Hepatocyte (in vitro differentiated cells): ENCODE data around the gene PRRX1. TPM values are rescaled to one million over a fixed set of nuclear protein-coding genes. Genes with fewer than 3 reads are reported as not detected.

Experiments
- DNase-seq: peaks from one replicate; pipeline ENCODE4 v3.0.0-alpha.2; 2016; ENCODE audit warnings: low spot score
- H2AFZ ChIP-seq: fragments of 200-600 bp; sonication (generic); 2 replicates; pipeline ENCODE4 v1.6.0; 2016; ENCODE audit warnings: antibody characterized with exemption, mild to moderate bottlenecking
- H3K27ac ChIP-seq: fragments of 200-600 bp; sonication (generic); 2 replicates; pipeline ENCODE4 v1.5.1; 2016; ENCODE audit warnings: mild to moderate bottlenecking
- H3K27me3 ChIP-seq: fragments of 200-600 bp; sonication (generic); 2 replicates; pipeline ENCODE4 v1.6.1; 2016
- H3K36me3 ChIP-seq: fragments of 200-600 bp; sonication (generic); replicated peaks from 2 replicates; pipeline ENCODE4 v1.5.1; 2016; ENCODE audit warnings: low read depth; ENCODE audit not compliant: insufficient read depth
- H3K4me1 ChIP-seq: fragments of 200-600 bp; sonication (generic); 2 replicates; pipeline ENCODE4 v1.5.1; 2016; ENCODE audit warnings: mild to moderate bottlenecking, moderate library complexity; ENCODE audit not compliant: insufficient read depth
- H3K4me2 ChIP-seq: fragments of 200-600 bp; sonication (generic); 2 replicates; pipeline ENCODE4 v1.6.0; 2016
- H3K4me3 ChIP-seq: fragments of 200-600 bp; sonication (generic); 2 replicates; pipeline ENCODE4 v1.5.1; 2016; ENCODE audit warnings: mild to moderate bottlenecking
- H3K79me2 ChIP-seq: fragments of 200-600 bp; sonication (generic); 2 replicates; pipeline ENCODE4 v1.6.0; 2017; ENCODE audit warnings: mild to moderate bottlenecking
- H3K9me2 ChIP-seq: fragments of 200-600 bp; sonication (generic); replicated peaks from 2 replicates; pipeline ENCODE4 v1.6.0; 2017; ENCODE audit warnings: mild to moderate bottlenecking; ENCODE audit not compliant: insufficient read depth
- H3K9me3 ChIP-seq: fragments of 200-600 bp; sonication (generic); 2 replicates; pipeline ENCODE4 v1.5.1; 2016; ENCODE audit warnings: low read depth, mild to moderate bottlenecking
- H4K20me1 ChIP-seq: fragments of 200-600 bp; sonication (generic); 2 replicates; pipeline ENCODE4 v1.6.0; 2016; ENCODE audit warnings: mild to moderate bottlenecking; ENCODE audit not compliant: insufficient read depth, poor library complexity, severe bottlenecking
- CTCF ChIP-seq: fragments of 200-600 bp; sonication (generic); IDR thresholded peaks from 2 replicates; pipeline ENCODE4 v1.5.1; 2016; ENCODE audit warnings: antibody characterized with exemption, mild to moderate bottlenecking; ENCODE audit not compliant: poor library complexity
- EZH2 ChIP-seq: fragments of 200-600 bp; sonication (generic); IDR thresholded peaks from 2 replicates; pipeline ENCODE4 v1.6.1; 2016; ENCODE audit warnings: antibody characterized with exemption, mild to moderate bottlenecking, borderline replicate concordance
- EZH2phosphoT487 ChIP-seq: fragments of 200-600 bp; sonication (generic); IDR thresholded peaks from one replicate; pipeline ENCODE4 v1.6.1; 2018; ENCODE audit warnings: antibody characterized with exemption, mild to moderate bottlenecking, low read depth, moderate library complexity; ENCODE audit not compliant: unreplicated experiment, severe bottlenecking
- WGBS: methylation state at CpG from one replicate; pipeline ENCODE4 v1.1.6; 2016; ENCODE audit warnings: low lambda C conversion rate; ENCODE audit errors: missing lambda C conversion rate; 5-methylcytosine and 5-hydroxymethylcytosine counted together
- polyA plus RNA-seq: library from polyadenylated mRNA; unstranded; fragments of >200 nt; fragmentation: Nextera tagmentation; extraction: Ambion mirVana; gene quantifications from 2 replicates; pipeline ENCODE4 v1.2.1, GENCODE V29; 2016
- total RNA-seq: library from RNA; depleted of rRNA; stranded (reverse); fragments of >200 nt; gene quantifications from 2 replicates; pipeline ENCODE4 v1.2.3, GENCODE V29; 2014

PRRX1 gene
- total and polyA plus RNA-seq, 2 experiments from 2014 or later = 9.8 to 42.3 TPM

- Histone ChIP-seq H3K27ac (peak overlapping the region; percentile 70), H4K20me1 (no peaks in the 10 kb centered on the region), H3K4me2 (peak overlapping the region; percentile 87), H3K79me2 (peaks cover 14% of the 10 kb centered on the region), H2AFZ (no peak overlapping the region), H3K27me3 (peaks cover 84% of the 10 kb centered on the region), H3K4me3 (no peak overlapping the region), H3K4me1 (peaks cover 25% of the 10 kb centered on the region), H3K36me3 (no peaks in the 10 kb centered on the region), H3K9me2 (no peaks in the 10 kb centered on the region), H3K9me3 (no peaks in the 10 kb centered on the region)
- DNase-seq = no peak
- TF ChIP-seq CTCF (no peak), EZH2phosphoT487 (no peak), EZH2 (no peak)
- WGBS = 17% methylated on average over 25 of the region's 25 CpGs
Observed at GRCh38 chr1:170660281-170660713, 3.6 kb upstream of the PRRX1 start.

- H3K4me2 ChIP-seq = peak overlapping the region; percentile 87
- peak overlapping the region; percentile 94 for H3K27ac ChIP-seq
- whole genome bisulfite sequencing = 7% methylated on average over 53 of the region's 54 CpGs
- H3K4me1 ChIP-seq = peaks cover 25% of the 10 kb centered on the region
- no peaks in the 10 kb centered on the region for H3K9me2 ChIP-seq
- peaks cover 91% of the 10 kb centered on the region for H3K27me3 ChIP-seq
- DNase-seq = no peak
- H4K20me1 ChIP-seq = no peaks in the 10 kb centered on the region
- H3K9me3 ChIP-seq = no peaks in the 10 kb centered on the region
- H3K4me3 ChIP-seq = no peak overlapping the region
- TF ChIP-seq EZH2phosphoT487 = peak; percentile 50
- no peak for TF ChIP-seq CTCF
- TF ChIP-seq EZH2 = peak; percentile 71
- H2AFZ ChIP-seq = peak overlapping the region; percentile 22
- H3K79me2 ChIP-seq = peaks cover 21% of the 10 kb centered on the region
- no peaks in the 10 kb centered on the region for H3K36me3 ChIP-seq
Observed at GRCh38 chr1:170660871-170661645, 2.9 kb upstream of the PRRX1 start.

GRCh38 chr1:170661646-170662411 is 2.1 kb upstream of the PRRX1 start:
- H3K79me2 ChIP-seq = peaks cover 26% of the 10 kb centered on the region
- no peaks in the 10 kb centered on the region for H3K9me3 ChIP-seq
- H3K36me3 ChIP-seq = no peaks in the 10 kb centered on the region
- DNase-seq = peak; percentile 48
- no peaks in the 10 kb centered on the region for H4K20me1 ChIP-seq
- H3K4me1 ChIP-seq = peaks cover 25% of the 10 kb centered on the region
- TF ChIP-seq EZH2 = no peak
- TF ChIP-seq CTCF = no peak
- no peak for TF ChIP-seq EZH2phosphoT487
- peak overlapping the region; percentile 27 for H3K4me3 ChIP-seq
- H2AFZ ChIP-seq = peak overlapping the region; percentile 15
- 1% methylated on average over 30 of the region's 31 CpGs for WGBS
- H3K4me2 ChIP-seq = peak overlapping the region; percentile 87
- H3K9me2 ChIP-seq = no peaks in the 10 kb centered on the region
- H3K27me3 ChIP-seq = peaks cover 95% of the 10 kb centered on the region
- H3K27ac ChIP-seq = peak overlapping the region; percentile 94
